Liver (tissue), 3 donors: ENCODE results near the gene EPS8.

Source experiments
- EGR1 ChIP-seq, 2 donors: IDR thresholded peaks; 2 replicates each; pipeline ENCODE4 v1.6.1; 2016 to 2018; ENCODE audit warnings: antibody characterized with exemption in 2 of 2, low read depth in 2 of 2
- FOXA1 ChIP-seq: IDR thresholded peaks from 2 replicates; pipeline ENCODE4 v1.6.1; 2016; ENCODE audit warnings: antibody characterized with exemption
- GABPA ChIP-seq, 2 donors: IDR thresholded peaks in 1 of 2; conservative IDR thresholded peaks in 1 of 2; 2 replicates each; pipeline ENCODE4 v1.6.1; 2016; ENCODE audit warnings: antibody characterized with exemption in 2 of 2, mild to moderate bottlenecking in 1 of 2, moderate library complexity in 1 of 2
- JUND ChIP-seq, 2 donors: IDR thresholded peaks; 2 replicates each; pipeline ENCODE4 v1.6.1; 2016; ENCODE audit warnings: antibody characterized with exemption in 2 of 2
- NR2F2 ChIP-seq: IDR thresholded peaks from 2 replicates; pipeline ENCODE4 v1.6.1; 2016; ENCODE audit warnings: antibody characterized with exemption
- RAD21 ChIP-seq, 2 donors: IDR thresholded peaks; 2 replicates each; pipeline ENCODE4 v1.6.1; 2016; ENCODE audit warnings: antibody characterized with exemption in 2 of 2, mild to moderate bottlenecking in 2 of 2
- REST ChIP-seq: IDR thresholded peaks from 2 replicates; pipeline ENCODE4 v1.6.1; 2016; ENCODE audit warnings: antibody characterized with exemption, mild to moderate bottlenecking
- RXRA ChIP-seq, 2 donors: IDR thresholded peaks; 2 replicates each; pipeline ENCODE4 v1.6.1; 2017 to 2018; ENCODE audit warnings: antibody characterized with exemption in 2 of 2, mild to moderate bottlenecking in 1 of 2
- SP1 ChIP-seq: IDR thresholded peaks from 2 replicates; pipeline ENCODE4 v1.6.1; 2018; ENCODE audit warnings: antibody characterized with exemption, mild to moderate bottlenecking
- TAF1 ChIP-seq: conservative IDR thresholded peaks from 2 replicates; pipeline ENCODE4 v1.6.1; 2016; ENCODE audit warnings: antibody characterized with exemption, mild to moderate bottlenecking
- YY1 ChIP-seq: IDR thresholded peaks from 2 replicates; pipeline ENCODE4 v1.6.1; 2016; ENCODE audit warnings: antibody characterized with exemption, mild to moderate bottlenecking
- TF ChIP-seq, protein P1 (sequence below): IDR thresholded peaks from 2 replicates; pipeline ENCODE4 v1.6.1; 2016; ENCODE audit warnings: antibody characterized with exemption
- TF ChIP-seq, protein P2 (sequence below): fragments of 150-350 bp; IDR thresholded peaks from 2 replicates; pipeline ENCODE4 v1.5.1; 2017; ENCODE audit warnings: improper control_type of control experiment, low read depth, low read length; ENCODE audit not compliant: missing input control
- TF ChIP-seq, protein P3 (sequence below): IDR thresholded peaks from 2 replicates; pipeline ENCODE4 v1.6.1; 2016; ENCODE audit warnings: antibody characterized with exemption
- donor health status: healthy.
- donor health status: healthy.

DNA sequence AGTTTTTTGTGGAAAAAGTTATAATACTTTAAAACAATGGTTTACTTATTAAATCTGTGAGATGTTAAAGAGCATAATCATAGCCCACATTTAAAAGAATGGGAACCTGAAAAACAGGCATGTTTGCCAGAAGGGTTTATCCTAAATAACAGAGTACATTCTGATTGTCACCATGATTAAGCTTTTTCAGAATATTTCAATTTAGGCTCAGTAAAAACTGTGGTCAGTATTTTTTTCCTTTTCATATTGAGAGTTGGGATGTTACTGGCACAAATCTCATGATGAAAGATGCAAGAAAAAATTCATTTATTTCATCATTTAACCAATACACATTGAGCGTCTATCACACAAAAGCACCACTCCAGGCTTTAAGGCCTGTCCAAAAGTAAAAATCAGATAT is 18.6 kb downstream of the EPS8 start:
- TF ChIP-seq EGR1 (IDR thresholded peaks at IDR 0.05; ENCODE audit: low read depth in 2 of 2) (no peak), RAD21 (IDR thresholded peaks at IDR 0.05) (no peak), TAF1 (no peak), JUND (IDR thresholded peaks at IDR 0.05) (no peak), REST (no peak), YY1 (no peak), FOXA1 (no peak), NR2F2 (no peak), SP1 (no peak), RXRA (IDR thresholded peaks at IDR 0.05) (no peak), GABPA (IDR thresholded peaks at IDR 0.05 in 1 of 2, conservative IDR thresholded peaks at IDR 0.05 in 1 of 2) (no peak)
- TF ChIP-seq, protein P1, sequence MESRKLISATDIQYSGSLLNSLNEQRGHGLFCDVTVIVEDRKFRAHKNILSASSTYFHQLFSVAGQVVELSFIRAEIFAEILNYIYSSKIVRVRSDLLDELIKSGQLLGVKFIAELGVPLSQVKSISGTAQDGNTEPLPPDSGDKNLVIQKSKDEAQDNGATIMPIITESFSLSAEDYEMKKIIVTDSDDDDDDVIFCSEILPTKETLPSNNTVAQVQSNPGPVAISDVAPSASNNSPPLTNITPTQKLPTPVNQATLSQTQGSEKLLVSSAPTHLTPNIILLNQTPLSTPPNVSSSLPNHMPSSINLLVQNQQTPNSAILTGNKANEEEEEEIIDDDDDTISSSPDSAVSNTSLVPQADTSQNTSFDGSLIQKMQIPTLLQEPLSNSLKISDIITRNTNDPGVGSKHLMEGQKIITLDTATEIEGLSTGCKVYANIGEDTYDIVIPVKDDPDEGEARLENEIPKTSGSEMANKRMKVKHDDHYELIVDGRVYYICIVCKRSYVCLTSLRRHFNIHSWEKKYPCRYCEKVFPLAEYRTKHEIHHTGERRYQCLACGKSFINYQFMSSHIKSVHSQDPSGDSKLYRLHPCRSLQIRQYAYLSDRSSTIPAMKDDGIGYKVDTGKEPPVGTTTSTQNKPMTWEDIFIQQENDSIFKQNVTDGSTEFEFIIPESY, result no peak
- TF ChIP-seq, protein P2, sequence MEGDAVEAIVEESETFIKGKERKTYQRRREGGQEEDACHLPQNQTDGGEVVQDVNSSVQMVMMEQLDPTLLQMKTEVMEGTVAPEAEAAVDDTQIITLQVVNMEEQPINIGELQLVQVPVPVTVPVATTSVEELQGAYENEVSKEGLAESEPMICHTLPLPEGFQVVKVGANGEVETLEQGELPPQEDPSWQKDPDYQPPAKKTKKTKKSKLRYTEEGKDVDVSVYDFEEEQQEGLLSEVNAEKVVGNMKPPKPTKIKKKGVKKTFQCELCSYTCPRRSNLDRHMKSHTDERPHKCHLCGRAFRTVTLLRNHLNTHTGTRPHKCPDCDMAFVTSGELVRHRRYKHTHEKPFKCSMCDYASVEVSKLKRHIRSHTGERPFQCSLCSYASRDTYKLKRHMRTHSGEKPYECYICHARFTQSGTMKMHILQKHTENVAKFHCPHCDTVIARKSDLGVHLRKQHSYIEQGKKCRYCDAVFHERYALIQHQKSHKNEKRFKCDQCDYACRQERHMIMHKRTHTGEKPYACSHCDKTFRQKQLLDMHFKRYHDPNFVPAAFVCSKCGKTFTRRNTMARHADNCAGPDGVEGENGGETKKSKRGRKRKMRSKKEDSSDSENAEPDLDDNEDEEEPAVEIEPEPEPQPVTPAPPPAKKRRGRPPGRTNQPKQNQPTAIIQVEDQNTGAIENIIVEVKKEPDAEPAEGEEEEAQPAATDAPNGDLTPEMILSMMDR, result no peak
- TF ChIP-seq, protein P3, sequence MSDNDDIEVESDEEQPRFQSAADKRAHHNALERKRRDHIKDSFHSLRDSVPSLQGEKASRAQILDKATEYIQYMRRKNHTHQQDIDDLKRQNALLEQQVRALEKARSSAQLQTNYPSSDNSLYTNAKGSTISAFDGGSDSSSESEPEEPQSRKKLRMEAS, result no peak
